Keratinocyte (primary cell): ENCODE results near the gene SGCB. TPM values are rescaled to one million over a fixed set of nuclear protein-coding genes. Genes with fewer than 3 reads are reported as not detected.

Source experiments
- DNase-seq: peaks from one replicate; pipeline ENCODE4 v3.0.0-alpha.2; 2011; ENCODE audit warnings: low read depth, missing footprints, low spot score
- FAIRE-seq: peaks from 2 replicates; lab custom pipeline; 2011; peaks lifted over from hg19 to GRCh38; lab: Jason Lieb, UNC
- H2AFZ ChIP-seq: 2 replicates; pipeline ENCODE4 v1.6.0; 2012; ENCODE audit warnings: low read length, control low read depth, inconsistent platforms; ENCODE audit not compliant: control insufficient read depth
- H3K27ac ChIP-seq: 2 replicates; pipeline ENCODE4 v1.5.1; 2011; ENCODE audit warnings: low read length; ENCODE audit not compliant: control insufficient read depth, insufficient read depth
- H3K27me3 ChIP-seq: 3 replicates; pipeline ENCODE4 v1.6.0; 2011; ENCODE audit warnings: low read length; ENCODE audit not compliant: control insufficient read depth, insufficient read depth; ENCODE audit errors: extremely low read depth
- H3K36me3 ChIP-seq, 2 experiments: 2 replicates in 1 of 2; 3 replicates in 1 of 2; pipeline ENCODE4 v1.5.1; 2011; ENCODE audit warnings: low read length in 2 of 2, mild to moderate bottlenecking in 1 of 2; ENCODE audit not compliant: control insufficient read depth in 2 of 2, insufficient read depth in 2 of 2; ENCODE audit errors: extremely low read depth in 1 of 2
- H3K4me1 ChIP-seq: 3 replicates; pipeline ENCODE4 v1.5.1; 2011; ENCODE audit warnings: low read length; ENCODE audit not compliant: control insufficient read depth, insufficient read depth; ENCODE audit errors: extremely low read depth
- H3K4me2 ChIP-seq: 3 replicates; pipeline ENCODE4 v1.6.0; 2011; ENCODE audit warnings: low read depth, low read length; ENCODE audit not compliant: control insufficient read depth, insufficient read depth; ENCODE audit errors: extremely low read depth
- H3K4me3 ChIP-seq, 3 experiments: fragments of 200-600 bp in 1 of 3; sonication (generic) in 1 of 3; 2 replicates in 2 of 3; 3 replicates in 1 of 3; pipeline ENCODE4 v1.5.1; 2011 to 2016; ENCODE audit warnings: low read length in 3 of 3, mild to moderate bottlenecking in 3 of 3, control low read depth in 2 of 3, inconsistent platforms in 1 of 3, low read depth in 1 of 3, mixed read lengths in 1 of 3, mixed run types in 1 of 3, moderate library complexity in 1 of 3; ENCODE audit not compliant: control insufficient read depth in 2 of 3, insufficient read depth in 2 of 3; ENCODE audit errors: extremely low read depth in 1 of 3
- H3K79me2 ChIP-seq: 2 replicates; pipeline ENCODE4 v1.6.0; 2012; ENCODE audit warnings: low read length; ENCODE audit not compliant: control insufficient read depth, insufficient read depth
- H3K9ac ChIP-seq: 3 replicates; pipeline ENCODE4 v1.6.0; 2011; ENCODE audit warnings: low read length; ENCODE audit not compliant: control insufficient read depth, insufficient read depth; ENCODE audit errors: extremely low read depth
- H3K9me1 ChIP-seq: 3 replicates; pipeline ENCODE4 v1.6.0; 2011; ENCODE audit warnings: low read length; ENCODE audit not compliant: control insufficient read depth, insufficient read depth; ENCODE audit errors: extremely low read depth
- H3K9me3 ChIP-seq: 2 replicates; pipeline ENCODE4 v1.5.1; 2012; ENCODE audit warnings: low read depth, low read length; ENCODE audit not compliant: control insufficient read depth
- H4K20me1 ChIP-seq: 3 replicates; pipeline ENCODE4 v1.6.0; 2011; ENCODE audit warnings: low read length; ENCODE audit not compliant: control insufficient read depth, insufficient read depth; ENCODE audit errors: extremely low read depth
- EZH2 ChIP-seq: IDR thresholded peaks from one replicate; pipeline ENCODE4 v1.6.1; 2012; ENCODE audit warnings: inconsistent platforms, mild to moderate bottlenecking, low read length, moderate library complexity
- dilution Hi-C: fragments of 300-500 bp; cut with MboI; formaldehyde crosslinking; loops from one replicate; pipeline ENCODE4 v1.7.0; 2020; ENCODE audit warnings: low sequenced_read_pairs; ENCODE audit not compliant: extremely low pct_ligation_motif_present
- polyA plus RNA-seq, 5 experiments: library from polyadenylated mRNA; depleted of rRNA in 3 of 5; stranded (reverse) in 3 of 5; stranded (forward) in 1 of 5; unstranded in 1 of 5; fragments of >200 nt; gene quantifications; 1 replicate in 1 of 5; 2 replicates in 3 of 5; 3 replicates in 1 of 5; pipeline versions ENCODE4 v1.2.1 to v1.2.3, GENCODE V29; 2011 to 2012; ENCODE audit warnings: missing spikeins in 2 of 5, low read depth in 1 of 5, low replicate concordance in 1 of 5
- small RNA-seq, 3 experiments: library from RNA; depleted of rRNA; stranded (forward); fragments of <200 nt; gene quantifications; one replicate each; pipeline ENCODE3, GENCODE V24; 2012; ENCODE audit warnings: low read depth in 3 of 3, low replicate concordance in 1 of 3; ENCODE audit not compliant: insufficient read length in 3 of 3
- TF ChIP-seq, protein P1 (sequence below), 3 experiments: IDR thresholded peaks in 1 of 3; conservative IDR thresholded peaks in 1 of 3; optimal IDR thresholded peaks in 1 of 3; 2 replicates in 2 of 3; 3 replicates in 1 of 3; pipeline versions ENCODE3 to v1.5.1; 2011; ENCODE audit warnings: low read length in 3 of 3, mild to moderate bottlenecking in 3 of 3, moderate library complexity in 2 of 3, control low read depth in 1 of 3, inconsistent platforms in 1 of 3; ENCODE audit not compliant: insufficient read depth in 2 of 3; ENCODE audit errors: extremely low read depth in 1 of 3

The SGCB gene
- polyA plus RNA-seq, 1 donor (not counting 4 experiments of a cell fraction or from before 2014, with no cell fraction given) = 18.3 TPM

DNA sequence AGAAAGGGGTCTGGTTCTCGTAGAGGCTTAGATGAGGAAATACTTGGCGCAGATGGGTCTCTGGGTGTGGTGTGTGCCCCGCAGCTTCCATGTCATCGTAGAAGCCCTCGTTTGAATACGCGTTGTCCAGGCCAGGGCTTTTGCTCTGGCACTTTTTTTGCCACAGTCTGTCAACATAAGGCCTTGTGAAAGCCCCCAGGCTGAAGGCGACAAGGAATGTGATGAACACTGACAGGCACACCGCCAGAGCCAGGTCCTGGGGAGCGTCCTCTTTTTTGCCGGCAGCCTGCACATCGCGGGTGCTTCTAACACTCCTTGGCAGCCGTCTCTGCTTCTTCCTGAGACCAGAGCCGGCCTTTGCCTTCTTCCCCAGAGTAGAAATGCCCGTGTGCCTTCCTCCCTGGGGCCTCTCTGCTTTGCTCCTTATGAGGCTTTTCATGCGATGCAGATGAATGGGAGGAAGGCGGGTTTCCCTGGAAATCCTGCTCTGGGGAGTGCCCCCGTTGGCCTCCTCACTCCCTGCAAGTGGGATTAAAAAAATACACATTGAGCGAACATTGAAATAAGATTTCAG lies 42.4 kb downstream of the SGCB start:
- H2AFZ ChIP-seq = no peak overlapping the region
- H3K4me1 ChIP-seq = peaks cover 5% of the 10 kb centered on the region
- no peaks in the 10 kb centered on the region for H3K9me3 ChIP-seq
- H3K4me3 ChIP-seq = no peak overlapping the region
- H3K9me1 ChIP-seq = no peaks in the 10 kb centered on the region
- H4K20me1 ChIP-seq = no peaks in the 10 kb centered on the region
- H3K4me2 ChIP-seq = no peak overlapping the region
- H3K9ac ChIP-seq = no peak overlapping the region
- dilution Hi-C loops = no loop called here
- no peaks in the 10 kb centered on the region for H3K79me2 ChIP-seq
- DNase-seq (no peak), FAIRE-seq (no peak)
- TF ChIP-seq, protein P1, sequence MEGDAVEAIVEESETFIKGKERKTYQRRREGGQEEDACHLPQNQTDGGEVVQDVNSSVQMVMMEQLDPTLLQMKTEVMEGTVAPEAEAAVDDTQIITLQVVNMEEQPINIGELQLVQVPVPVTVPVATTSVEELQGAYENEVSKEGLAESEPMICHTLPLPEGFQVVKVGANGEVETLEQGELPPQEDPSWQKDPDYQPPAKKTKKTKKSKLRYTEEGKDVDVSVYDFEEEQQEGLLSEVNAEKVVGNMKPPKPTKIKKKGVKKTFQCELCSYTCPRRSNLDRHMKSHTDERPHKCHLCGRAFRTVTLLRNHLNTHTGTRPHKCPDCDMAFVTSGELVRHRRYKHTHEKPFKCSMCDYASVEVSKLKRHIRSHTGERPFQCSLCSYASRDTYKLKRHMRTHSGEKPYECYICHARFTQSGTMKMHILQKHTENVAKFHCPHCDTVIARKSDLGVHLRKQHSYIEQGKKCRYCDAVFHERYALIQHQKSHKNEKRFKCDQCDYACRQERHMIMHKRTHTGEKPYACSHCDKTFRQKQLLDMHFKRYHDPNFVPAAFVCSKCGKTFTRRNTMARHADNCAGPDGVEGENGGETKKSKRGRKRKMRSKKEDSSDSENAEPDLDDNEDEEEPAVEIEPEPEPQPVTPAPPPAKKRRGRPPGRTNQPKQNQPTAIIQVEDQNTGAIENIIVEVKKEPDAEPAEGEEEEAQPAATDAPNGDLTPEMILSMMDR (optimal IDR thresholded peaks at IDR 0.05 in 1 of 3, IDR thresholded peaks at IDR 0.05 in 1 of 3, conservative IDR thresholded peaks at IDR 0.05 in 1 of 3; ENCODE audit: extremely low read depth in 1 of 3, insufficient read depth in 2 of 3, low read length in 3 of 3) = no peak
- no peak for TF ChIP-seq EZH2
- no peaks in the 10 kb centered on the region for H3K27me3 ChIP-seq
- H3K27ac ChIP-seq = no peak overlapping the region
- H3K36me3 ChIP-seq = no peaks in the 10 kb centered on the region

Small RNA genes lying within 50 kb of the gene (small RNA-seq; reads per million reads assigned to genes)
- 0 reads per million in 3 experiments for gene AC104784.1

Other genes with a start within 250 kb of the SGCB start
- 39.6 to 59.9 TPM (median 50.3 TPM) in 3 replicates for gene DCUN1D4, start 195.1 kb downstream of the SGCB start, polyA plus RNA-seq
- 0.09 to 0.28 TPM (median 0.26 TPM) in 3 replicates for gene LRRC66, start 17.9 kb downstream of the SGCB start, polyA plus RNA-seq
- gene SPATA18, start 13.0 kb upstream of the SGCB start, polyA plus RNA-seq = 4.1 to 5.9 TPM (median 5.6 TPM) in 3 replicates